ENCODE results near the gene PAX8. TPM values are rescaled to one million over a fixed set of nuclear protein-coding genes. Genes with fewer than 3 reads are reported as not detected.
"Not testable (repeated sequence)": the region's sequence is repeated elsewhere in the genome, so short reads cannot be mapped to it uniquely, and the experiment has no call there.

PAX8 gene
- total RNA-seq, result 0.07 and 0.18 TPM in 2 replicates

DNA sequence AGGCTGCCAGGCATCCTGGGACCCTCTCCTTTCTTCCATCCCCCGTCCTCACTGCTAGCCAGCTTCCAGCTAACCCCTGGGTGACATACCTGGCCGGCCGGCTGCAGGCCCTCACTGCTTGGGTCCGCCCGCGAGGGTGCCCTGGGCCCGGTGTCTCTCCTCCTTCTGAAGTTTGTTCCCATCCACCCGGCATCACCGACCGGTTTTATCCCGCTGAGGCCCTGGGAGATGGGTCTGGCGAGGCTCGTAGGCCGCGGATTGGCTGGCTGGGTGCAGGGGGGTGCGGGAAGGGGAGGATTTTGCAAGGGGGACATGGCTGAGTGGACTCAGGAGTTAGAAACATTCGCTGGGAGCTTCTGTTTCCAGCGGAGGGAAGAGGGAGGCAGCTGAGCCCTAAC, at the start of gene PAX8:
Gene PAX8 (minus strand): TSS at position 180 of the 398 bp plus-strand sequence. CDS start 527 bp downstream, outside the sequence.
- DNase-seq (ENCODE audit: low read depth, low spot score), result no peak

- no peak for DNase-seq (ENCODE audit: low read depth, low spot score)
Observed at GRCh38 chr2:113328043-113328442, 49.3 kb upstream of the PAX8 start.

GRCh38 chr2:113325161-113325731, 46.5 kb upstream of the PAX8 start:
- DNase-seq (ENCODE audit: low read depth, low spot score), result not testable (repeated sequence)

DNA sequence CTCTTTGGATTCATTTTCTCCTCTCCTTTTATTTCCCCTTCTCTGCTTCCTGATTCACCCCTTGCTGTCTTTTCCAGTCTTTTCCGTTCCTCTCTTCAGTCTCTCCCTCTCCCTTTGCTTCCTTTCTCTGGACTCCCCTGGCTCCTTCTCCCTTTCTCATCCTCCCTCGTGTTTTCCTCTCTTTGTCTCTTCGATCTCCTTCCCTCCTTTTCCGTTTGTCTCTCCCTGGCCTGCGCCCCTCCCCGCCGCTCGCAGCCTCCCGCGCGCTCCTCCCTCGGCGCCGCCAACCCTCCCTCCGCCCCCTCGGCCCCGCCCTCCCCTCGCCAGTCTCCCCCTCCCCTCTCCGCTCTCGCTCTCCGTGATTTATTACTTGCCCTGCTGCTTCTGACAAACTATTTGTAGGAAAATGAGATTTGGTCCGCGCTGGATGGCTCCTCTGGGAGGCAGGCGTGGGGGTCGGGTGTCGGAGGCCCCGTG, 46.0 kb upstream of the PAX8 start:
- DNase-seq (ENCODE audit: low read depth, low spot score), result no peak

DNA sequence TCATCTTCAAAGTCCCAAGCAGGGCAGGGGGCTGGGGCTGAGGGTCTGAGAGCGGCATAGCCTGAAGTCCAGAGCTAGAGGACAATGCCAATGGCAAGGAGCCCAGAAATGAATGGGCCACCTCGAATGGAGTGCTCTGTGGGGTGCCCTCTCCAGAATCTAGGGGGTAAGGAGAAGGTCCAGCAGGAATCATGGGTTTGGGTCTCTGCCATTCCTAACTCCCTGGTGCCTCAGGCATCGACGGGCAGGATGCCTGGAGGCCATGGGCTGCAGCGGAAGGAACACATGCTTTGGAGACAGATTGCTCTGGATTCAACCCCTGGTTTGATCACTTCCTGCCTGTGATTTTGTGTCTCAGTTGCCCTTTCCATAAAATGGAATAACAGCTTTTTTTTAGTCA, 44.4 kb upstream of the PAX8 start:
- not testable (repeated sequence) for DNase-seq (ENCODE audit: low read depth, low spot score)

GRCh38 chr2:113320106-113320505, 41.4 kb upstream of the PAX8 start:
- not testable (repeated sequence) for DNase-seq (ENCODE audit: low read depth, low spot score)

DNA sequence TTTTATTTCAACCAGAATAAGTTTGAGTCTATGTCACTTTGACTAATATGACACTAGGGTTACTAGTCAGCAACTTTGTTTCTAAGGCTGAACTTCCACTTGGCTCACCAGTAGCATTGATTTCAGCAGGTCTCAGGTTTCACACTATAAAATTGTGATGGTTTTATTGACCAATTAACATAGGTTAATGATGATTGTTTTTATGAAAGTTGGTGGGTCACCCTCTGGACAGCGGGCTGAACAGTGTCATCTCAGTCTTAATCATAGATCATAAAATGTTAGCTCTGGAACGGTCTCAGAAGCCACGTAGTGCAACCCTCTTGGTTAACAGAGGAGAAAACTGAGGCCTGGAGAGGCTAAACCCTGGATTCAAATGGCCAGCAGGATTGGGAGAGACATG, 40.2 kb upstream of the PAX8 start:
- DNase-seq (ENCODE audit: low read depth, low spot score), result not testable (repeated sequence)

- no peak for DNase-seq (ENCODE audit: low read depth, low spot score)
Observed at GRCh38 chr2:113316085-113316484, 37.4 kb upstream of the PAX8 start.

GRCh38 chr2:113314663-113315062, 35.9 kb upstream of the PAX8 start:
- not testable (repeated sequence) for DNase-seq (ENCODE audit: low read depth, low spot score)

DNA sequence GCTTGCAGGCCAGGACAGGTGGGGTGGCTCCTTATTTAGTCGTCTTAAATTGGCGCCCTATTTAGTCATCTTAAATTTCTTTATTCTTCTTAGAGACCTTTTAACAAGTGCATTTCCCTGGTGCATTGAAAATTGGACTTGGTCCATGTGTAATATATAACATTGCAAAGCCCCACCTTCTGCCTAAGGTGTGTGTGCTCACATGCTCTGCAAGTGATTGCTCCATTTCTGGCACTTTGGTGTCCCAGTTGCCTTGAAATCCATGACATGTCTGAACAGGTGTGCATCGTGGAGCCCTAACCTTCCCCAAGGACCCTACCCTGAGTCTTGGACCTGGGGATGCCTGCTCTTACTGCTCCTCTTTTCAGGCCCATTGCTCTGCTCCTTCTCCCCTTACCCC, 35.5 kb upstream of the PAX8 start:
- DNase-seq (ENCODE audit: low read depth, low spot score), result not testable (repeated sequence)

DNA sequence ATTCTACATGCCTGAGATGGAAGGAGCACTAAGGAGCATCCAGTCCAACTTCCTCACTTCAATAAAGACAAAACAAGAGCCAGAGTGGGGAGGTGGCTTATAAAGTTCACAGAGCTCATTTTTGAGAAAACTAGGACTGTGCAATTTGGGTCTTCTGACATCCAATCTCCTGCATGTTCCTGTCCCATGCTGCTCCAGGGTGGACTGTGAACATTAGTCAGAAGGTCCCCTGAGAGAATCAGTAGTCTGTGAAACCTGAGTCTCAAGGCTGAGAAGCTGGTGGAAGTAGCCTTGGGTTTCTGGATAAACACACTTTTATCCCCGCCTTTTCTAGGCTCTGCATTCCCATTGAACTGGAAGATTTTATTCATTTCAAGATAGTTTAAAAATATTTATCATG, 33.1 kb upstream of the PAX8 start:
- DNase-seq (ENCODE audit: low read depth, low spot score), result not testable (repeated sequence)

- not testable (repeated sequence) for DNase-seq (ENCODE audit: low read depth, low spot score)
Observed at GRCh38 chr2:113311191-113311590, 32.5 kb upstream of the PAX8 start.

GRCh38 chr2:113309655-113310387, 31.1 kb upstream of the PAX8 start:
- no peak for DNase-seq (ENCODE audit: low read depth, low spot score)

DNA sequence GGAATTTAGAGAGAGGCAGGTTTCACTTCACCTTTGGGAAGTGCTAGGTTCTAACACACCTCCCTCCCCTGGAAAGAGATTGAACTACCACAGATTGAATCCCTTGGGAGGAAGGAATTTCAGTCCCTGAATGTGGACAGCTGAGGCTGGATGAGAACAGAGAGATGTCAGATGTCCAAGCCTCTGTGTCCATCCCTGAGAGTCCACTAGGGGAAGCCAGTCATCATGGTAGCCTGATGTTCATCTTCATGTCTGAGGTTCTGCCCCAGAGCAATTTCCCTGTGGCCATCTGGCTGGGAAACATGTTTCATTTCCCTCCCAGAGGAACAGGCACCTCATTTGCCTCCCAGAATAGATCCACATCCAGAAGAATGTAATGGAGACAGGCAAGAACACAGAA, 30.1 kb upstream of the PAX8 start:
- not testable (repeated sequence) for DNase-seq (ENCODE audit: low read depth, low spot score)

DNA sequence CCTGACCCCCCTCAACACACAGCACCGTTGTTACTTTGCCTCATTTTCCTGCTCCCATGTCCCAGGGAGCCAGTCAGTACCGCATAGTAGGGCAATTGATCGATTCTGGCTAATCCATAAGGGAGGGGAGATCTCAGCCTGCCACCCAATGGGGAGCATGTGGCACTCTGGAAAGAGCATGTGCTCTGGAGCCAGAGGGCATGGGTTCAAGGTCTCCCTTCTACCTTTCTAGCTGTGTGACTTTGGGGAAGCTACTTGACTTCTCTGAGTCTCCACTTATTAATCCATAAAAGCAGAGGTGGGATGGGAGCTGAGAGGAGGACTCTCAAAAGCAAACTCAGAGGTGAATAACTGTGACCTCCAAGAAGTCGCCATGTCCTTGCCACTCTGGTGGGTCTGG, 27.5 kb upstream of the PAX8 start:
- DNase-seq (ENCODE audit: low read depth, low spot score), result not testable (repeated sequence)

- not testable (repeated sequence) for DNase-seq (ENCODE audit: low read depth, low spot score)
Observed at GRCh38 chr2:113305749-113306148, 27.0 kb upstream of the PAX8 start.

GRCh38 chr2:113305146-113305545, 26.4 kb upstream of the PAX8 start:
- DNase-seq (ENCODE audit: low read depth, low spot score), result no peak

- no peak for DNase-seq (ENCODE audit: low read depth, low spot score)
Observed at GRCh38 chr2:113304702-113305101, 26.0 kb upstream of the PAX8 start.

DNA sequence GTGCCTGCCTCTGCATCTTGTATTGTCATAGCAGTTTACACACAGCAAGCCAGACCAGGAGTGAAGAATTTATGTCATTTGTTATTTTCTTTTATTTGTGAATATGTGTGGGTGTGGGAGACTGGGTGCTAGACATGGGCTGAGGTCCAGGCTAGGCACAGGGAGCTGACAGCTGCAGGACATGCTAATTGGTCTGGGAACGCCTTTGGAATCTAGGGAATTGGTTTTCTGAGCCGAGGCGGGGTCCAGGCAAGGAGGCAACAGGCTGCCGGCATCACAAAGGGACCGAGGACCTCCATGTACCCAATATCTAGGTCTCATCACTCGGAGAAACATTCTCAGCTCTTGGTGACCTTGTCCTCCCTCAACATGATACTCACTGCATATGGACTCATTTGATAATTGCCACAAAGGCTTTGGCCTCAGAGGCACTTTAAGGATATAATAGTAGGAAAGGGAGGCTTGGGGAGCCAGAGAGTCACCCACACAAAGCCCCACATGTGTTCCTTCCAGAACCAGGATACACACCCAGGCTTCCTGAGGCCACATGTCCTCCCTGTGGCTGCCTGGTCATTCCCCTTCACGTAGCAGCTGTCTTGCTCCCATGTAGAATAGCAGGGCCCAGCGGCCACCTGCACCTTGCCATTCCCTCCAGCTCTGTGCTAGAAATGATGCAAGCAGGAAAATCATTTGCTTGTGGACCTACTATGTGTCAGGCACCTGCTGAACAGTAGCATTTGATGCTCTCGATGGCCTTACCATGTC, 23.7 kb upstream of the PAX8 start:
- not testable (repeated sequence) for DNase-seq (ENCODE audit: low read depth, low spot score)

DNA sequence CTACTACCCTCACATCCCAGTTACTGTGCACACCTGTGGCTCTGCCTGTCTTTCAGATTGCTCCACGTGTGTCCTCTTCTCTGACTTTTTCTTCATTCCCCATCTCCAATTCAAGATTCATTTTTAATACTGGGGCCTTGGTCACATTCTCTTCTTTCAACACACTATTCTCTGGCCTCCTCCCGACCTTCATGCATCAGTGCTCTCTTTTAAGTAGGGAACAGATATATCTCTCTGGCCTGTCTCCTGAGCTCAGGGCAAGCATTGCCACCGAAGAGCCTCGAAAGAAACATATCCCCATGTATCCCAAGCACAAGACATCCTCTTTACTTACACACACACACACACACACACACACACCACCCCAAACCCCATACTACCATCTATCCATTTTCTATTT, 21.6 kb upstream of the PAX8 start:
- DNase-seq (ENCODE audit: low read depth, low spot score), result no peak

GRCh38 chr2:113298176-113298575, 19.5 kb upstream of the PAX8 start:
- DNase-seq (ENCODE audit: low read depth, low spot score), result no peak

- not testable (repeated sequence) for DNase-seq (ENCODE audit: low read depth, low spot score)
Observed at GRCh38 chr2:113297590-113297989, 18.9 kb upstream of the PAX8 start.

Data from pulmonary artery endothelial cell (primary cell).